ENCODE results near the gene PARP9.

The PARP9 gene

DNA sequence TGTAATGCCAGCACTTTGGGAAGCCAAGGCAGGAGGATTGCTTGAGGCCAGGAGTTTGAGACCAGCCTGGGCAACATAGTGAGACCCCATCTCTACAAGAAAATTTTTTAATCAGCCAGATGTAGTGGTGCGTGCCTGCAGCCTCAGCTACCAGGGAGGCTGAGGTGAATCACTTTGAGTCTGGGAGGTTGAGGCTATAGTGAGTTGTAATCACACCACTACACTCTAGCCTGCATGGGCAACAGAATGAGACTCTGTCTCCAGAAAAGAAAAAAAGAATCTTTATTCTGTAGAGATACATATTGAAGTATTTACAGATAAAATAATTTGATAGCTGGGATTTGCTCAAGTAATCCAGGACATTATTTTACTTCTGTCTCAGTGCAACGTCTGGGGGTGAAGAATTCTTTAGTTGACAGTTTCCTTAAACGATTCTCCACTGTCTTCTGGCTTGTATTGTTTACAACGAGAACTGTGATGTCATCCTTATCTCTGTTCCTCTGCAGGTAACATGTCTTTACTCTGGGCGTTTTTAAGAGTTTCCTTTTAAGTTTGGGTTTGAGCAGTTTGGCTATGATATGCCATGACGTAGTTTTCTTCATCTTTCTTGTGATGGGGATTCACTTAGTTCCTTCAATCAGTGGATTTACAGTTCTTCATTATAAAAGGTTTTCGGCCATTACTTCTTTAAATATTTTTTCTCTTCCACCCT is 75.7 kb downstream of the PARP9 start:
- no peak for DNase-seq (ENCODE audit: low read depth in 4 of 4, low spot score in 1 of 4)

- no peak for DNase-seq (ENCODE audit: low read depth in 4 of 4, low spot score in 1 of 4)
Observed at GRCh38 chr3:122484985-122485384, 79.1 kb downstream of the PARP9 start.

DNA sequence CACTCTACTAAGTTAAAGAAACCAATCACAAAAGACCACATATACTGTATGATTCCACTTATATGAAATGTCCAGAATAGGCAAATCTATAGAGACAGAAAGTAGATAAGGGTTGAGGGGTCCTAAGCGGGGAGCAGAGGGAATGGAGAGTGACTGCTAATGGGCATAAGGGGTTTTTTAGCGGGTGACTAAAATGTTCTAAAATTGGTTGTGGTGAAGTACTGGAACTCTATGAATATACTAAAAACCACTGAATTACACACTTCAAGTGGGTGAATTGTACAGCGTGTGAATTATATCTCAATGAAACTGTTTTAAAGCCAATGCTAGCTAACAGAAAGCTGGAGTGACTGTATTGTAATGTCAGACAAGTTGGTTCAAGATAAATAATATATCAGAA is 82.7 kb downstream of the PARP9 start:
- no peak for DNase-seq (ENCODE audit: low read depth in 4 of 4, low spot score in 1 of 4)
